ENCODE data around the gene XPR1.

Gene XPR1

DNA sequence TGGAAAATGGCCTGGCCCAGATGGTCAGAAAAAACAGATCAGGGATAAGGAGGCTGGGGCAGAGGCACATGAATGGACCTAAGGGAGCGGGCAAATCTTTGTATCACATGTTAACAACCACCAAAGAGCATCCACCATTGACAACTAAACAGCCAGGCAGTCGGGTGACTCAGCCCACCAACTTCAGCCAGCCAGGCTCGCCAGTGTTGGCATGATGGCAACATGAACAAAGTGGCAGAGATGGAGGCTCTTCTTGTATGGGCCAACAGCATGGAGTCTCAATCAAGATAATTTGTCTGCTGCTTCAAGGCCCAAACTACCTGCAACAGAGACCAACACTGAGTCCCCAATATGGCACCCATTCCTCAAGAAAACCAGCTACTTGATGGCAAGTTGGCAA is 264.3 kb downstream of the XPR1 start:
- DNase-seq: no peak

DNA sequence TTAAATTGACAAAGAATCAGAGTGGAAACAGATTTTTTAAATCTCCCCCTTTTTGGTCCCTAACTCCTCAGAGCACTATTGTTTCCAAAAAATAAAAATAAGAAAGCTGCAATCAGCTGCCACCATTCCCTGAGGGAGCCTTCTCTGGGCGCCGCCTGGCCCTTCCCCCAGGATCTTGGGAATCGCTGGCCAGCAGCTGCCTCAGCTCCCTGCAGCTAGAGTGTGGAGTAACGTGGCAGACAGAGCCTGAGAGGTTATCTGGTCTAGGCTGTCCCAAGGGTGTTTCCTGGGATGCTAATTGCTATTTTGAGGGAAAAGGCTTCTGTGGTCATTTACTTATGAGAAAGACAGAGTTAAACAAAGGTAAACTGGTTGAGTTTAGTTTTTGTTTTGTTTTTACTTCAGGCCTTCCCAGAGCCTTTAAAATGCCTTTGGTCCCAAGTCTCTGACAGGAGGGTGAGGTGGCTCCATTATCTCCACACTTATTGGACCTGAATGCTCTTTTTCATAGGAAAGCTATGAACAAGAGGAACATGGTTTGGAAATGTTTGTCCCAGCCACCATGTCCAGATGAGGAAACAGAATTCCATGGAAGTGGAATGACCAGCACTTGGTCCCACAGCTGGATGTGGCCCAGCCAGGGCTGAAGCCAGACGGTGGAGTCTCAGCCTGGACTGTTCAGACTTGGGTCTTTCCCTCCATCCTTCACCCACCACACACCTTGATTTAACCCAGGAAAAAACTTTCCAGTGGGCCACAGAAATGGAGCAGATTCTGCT is 266.8 kb downstream of the XPR1 start:
- no peak for DNase-seq

DNA sequence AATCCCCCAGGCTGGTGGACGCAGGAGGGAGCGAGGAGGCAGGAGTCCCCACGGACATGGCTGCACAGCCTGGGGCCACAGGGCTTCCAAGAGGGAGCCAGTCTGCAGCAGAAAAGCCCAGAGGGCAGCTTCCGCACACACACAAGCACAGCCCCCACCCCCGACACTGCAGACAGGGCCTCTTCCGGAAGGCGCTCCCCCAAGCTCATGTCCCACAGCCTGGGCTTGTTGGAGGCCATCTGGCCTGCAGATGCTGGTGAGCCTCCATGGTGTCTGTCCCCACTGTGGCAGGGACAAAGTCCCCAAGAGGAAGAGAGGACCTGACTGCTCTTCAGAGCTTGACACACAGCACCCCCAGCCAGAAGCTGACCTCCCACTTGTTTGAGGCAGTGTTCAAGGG is 267.4 kb downstream of the XPR1 start:
- no peak for DNase-seq

DNA sequence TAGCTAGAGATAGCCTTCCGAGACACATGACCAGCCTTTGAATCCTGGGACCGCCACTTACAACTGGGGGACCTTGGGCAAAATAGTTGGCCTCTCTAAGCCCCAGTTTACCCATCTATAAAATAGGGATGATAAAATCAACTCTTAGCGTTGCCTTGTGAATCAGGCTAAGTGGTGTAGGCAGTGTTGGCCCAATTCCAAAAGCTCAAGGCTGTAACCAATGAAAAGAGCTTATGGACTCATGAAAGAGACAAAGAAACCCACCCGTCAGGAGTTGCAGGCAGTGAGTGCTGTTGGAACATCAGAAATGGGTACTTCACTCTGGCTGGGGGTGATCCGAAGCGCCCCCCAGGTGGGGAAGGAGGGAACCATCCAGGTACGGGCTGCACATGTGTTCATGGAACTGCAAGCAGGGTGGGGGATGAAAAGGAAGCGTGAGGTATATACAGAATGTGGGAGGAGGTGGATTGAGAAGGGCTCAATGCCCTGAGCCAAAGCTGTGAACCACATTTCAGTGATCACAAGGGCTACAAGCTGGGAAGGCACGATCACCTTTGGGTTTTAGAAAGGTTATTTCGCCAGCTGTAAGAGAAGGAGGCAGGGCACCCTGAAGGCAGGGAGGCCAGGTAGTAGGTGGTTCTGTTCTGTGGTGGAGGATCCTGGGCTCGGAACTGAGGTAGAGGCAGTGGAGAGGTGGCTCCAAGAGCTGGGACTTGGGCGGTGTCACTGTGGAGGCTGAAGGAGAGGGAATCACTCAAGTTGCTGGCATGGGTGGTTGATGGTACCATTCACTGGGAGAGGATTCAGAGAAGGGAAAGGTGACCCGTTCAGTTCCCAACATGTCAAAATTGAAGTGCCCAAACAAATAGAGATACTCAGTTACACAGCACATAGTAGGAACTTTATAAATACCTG is 269.5 kb downstream of the XPR1 start:
- DNase-seq: no peak

DNA sequence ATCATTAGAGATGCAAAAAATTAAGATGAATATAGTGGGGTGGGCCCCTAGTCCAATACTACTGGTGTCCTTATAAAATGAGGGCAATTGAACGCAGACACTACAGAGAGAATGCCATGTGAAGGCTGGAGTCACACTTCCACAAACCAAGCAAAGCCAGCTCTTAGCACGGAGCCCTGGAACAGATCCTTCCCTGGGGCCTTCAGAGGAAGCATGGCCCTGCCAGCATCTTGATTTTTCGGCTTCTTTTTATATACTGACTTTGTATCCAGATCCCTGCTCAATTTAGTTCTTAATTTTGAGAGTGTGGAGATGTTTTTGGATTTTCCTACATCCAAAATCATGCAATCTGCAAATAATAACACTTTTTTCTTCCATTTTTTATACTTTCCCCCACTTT is 270.7 kb downstream of the XPR1 start:
- DNase-seq: no peak

DNA sequence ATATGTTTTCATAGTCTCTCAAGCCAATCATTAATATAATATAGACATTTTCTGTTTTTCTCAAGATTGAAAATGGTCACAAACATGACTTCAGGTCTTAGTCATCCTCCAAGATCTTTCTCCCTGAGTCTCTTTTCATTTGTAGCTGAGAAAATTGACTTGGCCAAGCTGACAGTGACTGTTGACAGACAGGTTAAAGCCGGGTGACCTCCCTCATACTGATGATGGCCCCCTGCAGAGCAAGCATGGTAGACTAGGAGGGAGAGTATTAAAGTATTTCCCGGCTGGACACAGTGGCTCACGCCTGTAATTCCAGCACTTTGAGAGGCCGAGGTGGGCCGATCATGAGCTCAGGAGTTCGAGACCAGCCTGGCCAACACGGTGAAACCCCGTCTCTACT is 274.1 kb downstream of the XPR1 start:
- no peak for DNase-seq

DNA sequence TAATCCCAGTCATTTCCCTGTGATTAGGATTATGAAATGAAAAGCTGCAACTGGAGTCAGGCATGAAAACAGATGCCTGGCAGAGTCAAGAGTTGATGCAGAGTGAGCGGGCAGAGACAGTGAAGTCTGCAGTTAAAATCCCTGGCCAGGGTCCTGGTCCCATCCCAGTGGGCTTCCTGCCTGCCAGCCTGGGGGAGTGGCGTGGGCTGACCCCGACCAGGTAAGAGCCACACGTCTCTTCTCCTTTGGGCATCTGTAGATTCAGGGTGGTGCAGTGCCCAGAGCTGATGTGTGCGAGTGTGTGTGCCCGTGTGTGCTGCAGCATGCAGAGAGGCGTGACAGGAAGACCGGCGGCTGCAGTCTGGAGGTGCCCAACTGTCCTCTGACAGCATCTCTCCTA is 274.7 kb downstream of the XPR1 start:
- DNase-seq: no peak

DNA sequence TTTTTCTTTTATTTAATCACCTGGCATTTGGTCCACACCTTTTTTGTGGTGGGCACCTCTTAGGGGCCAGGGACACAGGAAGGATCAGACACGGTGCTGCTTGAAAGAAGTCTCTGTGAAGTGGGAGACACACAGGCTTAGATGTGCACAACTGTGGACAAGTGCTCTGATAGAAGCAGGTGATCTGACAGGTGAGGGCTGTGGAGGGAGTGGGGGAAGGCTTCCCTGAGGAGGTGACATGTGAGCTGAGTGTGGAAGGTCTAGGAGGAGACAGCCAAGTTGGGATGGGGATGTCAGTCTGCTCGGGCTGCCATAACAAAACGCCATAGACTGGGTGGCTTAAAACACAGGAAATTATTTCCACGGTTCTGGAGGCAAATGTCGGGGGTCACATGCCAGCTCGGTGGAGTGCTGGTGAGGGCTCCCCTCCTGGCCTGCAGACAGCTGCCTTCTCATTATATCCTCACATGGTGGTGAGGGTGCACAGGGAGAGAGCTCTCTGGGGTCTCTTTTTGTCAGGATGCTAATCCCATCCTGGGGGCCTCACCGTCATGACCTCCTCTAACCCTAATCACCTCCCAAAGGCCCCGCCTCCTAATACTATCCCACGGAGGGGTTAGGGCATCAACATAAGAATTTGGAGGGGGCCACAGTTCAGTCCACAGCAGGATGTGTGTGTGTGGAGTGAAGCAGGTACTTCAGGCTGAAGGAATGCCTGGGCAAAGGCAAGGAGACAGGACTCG is 275.7 kb downstream of the XPR1 start:
- no peak for DNase-seq

DNA sequence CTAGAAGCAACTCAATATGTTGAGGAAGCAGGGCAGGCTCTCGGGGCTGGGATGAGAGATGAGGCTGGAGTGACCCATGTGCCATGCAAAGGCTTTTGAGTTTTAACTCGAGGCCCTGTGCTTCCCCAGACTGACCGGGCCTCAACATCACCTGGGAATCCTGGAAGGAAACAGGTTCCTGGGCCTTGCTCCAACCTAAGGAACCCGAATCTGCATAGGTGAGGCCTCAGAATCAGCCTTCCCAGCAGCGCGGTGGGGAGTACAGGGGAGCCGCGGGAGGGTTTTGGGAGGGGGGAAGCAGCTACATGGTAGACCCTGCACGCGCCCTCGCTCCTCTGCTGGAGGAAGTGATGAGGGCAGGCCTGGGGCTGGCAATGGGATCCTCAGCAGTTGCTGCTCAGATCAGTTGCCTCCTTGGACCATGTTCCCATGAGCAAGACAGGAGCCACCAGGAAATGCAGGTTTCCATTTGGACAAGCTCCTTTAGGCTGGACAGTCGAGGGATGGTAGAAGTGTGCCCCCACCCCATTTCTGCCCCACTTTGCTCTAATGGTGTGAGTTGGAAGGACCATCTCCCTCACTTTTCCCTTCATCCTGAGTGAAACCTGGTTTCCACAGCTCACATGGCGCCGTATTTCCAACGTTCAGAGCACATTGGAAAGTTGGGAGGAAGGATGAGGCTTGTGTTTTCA is 276.4 kb downstream of the XPR1 start:
- DNase-seq: no peak

DNA sequence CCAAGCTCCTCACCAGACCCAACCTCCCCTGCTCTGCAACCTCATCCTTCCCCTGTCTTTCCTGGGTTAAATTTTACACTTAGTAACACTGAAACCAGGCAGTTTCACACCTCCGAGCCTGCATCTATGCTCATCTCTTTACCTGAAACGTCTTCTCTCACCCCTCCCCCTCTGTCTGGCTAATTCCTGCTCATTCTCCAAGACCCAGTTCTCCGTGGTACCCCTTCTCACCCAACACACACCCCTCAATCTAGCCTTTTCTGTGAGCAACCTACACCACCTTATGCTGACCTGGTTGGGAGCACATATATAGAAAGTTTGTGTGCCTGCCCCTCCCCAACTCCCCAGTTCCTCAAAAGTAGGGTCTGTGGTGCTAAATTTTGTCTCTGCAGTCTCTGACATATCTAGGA is 277.2 kb downstream of the XPR1 start:
- no peak for DNase-seq

DNA sequence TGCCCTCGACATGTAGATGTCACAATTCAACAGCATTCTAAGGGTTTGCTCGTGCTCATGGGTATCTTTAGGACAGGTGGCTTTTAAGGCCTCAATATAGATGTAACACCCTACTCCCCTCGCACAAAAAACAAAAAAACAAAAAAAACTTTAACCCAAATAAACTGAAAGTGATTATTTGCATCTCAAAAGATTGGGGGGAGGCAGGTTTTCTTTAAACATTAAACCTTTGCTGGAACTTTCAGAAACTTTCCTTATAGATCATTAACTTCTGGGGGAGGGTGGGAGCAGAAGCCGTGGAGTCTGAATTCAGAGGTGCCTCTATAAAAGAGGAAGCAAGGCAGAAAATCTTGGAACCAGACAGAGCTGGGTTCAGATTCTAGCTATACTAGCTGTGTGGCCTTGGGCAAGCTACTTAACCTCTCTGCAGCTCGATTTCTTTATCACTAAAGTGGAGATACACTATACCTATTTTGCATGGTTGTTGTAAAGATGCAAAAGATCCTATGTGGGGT is 277.7 kb downstream of the XPR1 start:
- no peak for DNase-seq

DNA sequence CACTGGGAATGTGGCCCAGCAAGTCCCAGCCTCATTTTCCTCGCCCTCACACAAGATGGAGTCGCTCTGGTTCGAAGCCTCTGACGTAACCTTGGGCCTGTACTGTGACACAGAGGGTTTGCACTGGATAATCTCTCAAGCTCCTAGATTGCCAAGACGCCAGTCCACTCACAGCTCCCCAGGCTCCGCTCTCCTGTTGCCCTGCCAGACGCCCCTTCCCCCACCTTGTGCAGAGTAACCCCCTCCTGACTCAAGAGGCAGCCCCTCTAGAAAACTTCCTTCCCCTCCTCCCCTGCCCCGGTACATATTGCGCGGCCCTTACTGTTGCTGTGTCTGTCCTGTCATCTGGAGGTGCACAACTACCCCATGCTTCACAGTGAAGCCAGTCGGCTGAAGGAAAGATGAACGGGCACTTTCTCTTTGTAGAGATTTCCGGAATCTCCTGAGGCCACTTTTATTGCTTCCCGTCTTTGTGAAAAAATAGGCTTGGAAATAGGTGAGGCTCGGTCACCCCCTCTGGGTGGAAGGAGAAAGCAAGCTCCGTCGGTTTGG is 279.9 kb downstream of the XPR1 start:
- peak in 1 of 2 experiments; percentile 6 for DNase-seq

DNA sequence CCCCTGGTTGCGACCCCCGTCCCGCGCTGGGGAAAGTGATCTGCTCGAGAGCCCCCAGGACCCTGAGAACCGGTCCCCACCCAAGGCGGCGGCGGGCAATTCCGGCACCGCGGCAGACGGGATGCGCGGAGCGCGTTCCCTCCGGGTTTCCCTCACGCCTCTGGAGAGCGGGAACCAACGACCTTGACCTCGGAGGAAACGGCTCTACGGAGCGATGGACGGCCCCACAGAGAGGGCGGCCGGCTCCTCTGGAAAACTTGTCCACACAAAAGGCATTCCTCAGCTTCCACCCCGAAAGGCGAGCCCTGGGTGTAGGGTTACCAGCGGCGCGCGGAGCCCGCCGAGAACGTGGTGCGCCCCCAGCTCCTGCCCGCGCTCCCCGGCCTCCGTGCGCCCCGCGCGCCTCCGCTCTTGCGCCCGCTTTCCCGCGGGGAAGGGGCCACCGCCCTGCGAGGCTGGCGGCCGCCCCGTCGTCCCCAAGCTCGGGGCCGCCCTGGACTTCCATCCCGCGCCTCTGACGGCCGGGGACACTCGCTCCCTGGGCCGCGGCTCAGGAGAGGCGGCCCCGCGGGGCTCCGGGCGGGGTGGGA is 280.5 kb downstream of the XPR1 start:
- no peak for DNase-seq

DNA sequence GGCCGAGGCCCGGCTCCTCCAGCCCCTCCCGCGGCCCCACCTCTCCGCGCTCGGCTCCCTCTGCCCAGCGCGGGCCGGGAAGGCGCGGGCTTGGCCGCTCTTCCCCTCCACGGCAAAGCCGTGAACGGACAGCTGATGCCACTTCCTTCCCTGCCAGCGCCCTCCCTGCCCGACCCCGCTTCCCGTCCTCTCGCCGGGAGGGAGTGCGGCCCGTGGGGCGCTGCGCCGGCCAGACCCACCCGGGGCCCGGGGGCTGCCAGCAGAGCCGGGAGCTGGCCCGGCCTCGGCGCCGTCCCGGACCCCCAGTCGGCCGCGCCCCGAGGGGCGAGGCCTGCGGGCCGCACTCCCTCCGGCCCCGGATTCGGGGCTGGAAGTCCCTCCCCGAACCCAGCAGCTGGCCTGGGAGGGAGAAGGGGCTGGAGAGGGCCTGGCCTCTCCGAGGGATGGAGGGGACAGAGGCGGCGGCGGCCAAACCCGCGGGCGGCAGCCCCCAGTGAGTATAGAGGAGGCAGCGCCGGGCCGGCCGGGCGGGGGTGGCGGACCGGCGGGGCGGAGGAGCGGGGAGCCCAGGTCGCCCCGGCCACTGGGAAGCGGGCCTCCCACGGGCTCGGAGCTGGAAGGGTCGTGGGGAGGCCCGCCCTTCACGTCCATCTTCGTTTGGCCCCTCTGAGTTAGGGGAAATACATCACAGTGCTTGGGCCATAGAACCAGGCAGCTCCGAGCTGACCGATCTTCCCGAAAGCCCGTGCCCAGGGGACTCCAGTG is 281.2 kb downstream of the XPR1 start, which contains the start of gene KIAA1614:
KIAA1614 (plus strand) TSS at position 97 of the 765 bp plus-strand sequence; CDS start at position 444, 347 bp downstream.
- no peak for DNase-seq

DNA sequence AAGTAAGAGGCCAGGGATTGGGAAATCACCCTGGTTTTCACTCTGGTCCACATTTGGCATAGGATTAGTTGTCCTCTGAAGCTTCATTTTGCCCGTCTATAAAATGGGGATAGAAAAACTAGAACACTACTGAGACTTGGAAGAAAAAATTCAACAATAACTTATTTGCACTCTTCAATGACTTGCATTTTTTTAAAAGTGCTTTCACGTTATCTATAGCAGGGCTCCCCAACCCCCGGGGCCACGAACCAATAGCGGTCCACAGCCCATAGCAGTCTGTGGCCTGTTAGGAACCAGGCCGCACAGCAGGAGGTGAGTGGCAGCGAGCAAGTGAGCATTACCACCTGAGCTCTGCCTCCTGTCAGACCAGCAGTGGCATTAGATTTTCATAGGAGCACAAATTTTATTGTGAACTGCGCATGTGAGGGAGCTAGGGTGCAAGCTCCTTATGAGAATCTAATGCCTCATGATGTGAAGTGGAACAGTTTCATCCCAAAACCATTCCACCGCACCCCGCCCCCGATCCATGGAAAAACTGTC is 283.7 kb downstream of the XPR1 start:
- no peak for DNase-seq

DNA sequence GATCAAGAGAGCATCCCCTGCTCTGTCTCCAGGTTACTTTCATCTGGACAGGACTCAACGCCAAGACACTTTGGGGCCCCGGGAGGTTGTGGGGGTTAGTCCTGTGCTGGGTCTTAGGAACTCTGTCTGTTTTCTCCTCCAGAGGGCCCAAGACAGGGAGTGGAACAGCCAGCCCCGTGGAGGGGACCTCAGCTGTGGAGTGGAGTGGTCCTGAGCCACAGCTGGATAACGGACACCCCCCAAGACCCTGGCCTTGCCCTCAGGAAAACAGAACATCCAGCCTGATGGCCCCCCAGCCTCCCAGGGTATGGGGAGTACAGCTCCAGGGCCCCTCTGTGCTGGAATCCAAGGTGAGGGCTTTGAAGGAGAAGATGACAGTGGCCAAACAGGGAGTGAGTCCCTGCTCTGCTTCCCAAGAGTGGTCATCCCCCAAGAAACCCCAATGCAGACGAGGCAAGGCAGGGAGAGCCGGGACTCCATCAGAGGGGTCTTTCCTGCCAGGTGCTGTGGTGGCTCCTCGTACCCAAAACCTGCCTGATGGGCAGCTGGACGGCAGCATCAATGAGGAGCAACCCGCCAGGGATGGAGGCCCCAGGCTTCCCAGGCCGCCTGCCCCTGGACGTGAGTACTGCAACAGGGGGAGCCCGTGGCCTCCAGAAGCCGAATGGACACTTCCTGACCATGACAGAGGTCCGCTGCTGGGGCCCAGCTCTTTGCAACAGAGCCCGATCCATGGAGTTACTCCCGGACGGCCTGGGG is 284.4 kb downstream of the XPR1 start:
- DNase-seq: no peak

DNA sequence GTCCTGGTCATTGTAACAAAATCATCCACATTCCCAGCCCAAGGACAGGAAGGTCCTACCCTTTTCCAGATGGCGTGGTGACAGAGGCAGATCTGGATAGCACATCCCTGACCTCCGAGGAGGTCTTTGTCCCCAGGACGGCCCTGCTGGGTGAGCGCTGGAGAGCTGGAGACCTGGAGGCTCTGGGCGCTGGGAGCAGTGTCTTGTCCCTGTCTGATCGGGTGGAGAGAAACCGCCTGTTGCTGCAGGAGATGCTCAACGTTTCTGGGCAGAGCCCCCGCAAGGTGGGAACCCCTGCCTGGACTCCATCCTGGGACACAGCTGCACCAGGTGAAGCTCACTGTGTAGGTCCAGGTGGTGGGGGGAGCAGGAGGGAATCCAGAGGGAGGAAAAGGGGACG is 284.9 kb downstream of the XPR1 start:
- DNase-seq: no peak

DNA sequence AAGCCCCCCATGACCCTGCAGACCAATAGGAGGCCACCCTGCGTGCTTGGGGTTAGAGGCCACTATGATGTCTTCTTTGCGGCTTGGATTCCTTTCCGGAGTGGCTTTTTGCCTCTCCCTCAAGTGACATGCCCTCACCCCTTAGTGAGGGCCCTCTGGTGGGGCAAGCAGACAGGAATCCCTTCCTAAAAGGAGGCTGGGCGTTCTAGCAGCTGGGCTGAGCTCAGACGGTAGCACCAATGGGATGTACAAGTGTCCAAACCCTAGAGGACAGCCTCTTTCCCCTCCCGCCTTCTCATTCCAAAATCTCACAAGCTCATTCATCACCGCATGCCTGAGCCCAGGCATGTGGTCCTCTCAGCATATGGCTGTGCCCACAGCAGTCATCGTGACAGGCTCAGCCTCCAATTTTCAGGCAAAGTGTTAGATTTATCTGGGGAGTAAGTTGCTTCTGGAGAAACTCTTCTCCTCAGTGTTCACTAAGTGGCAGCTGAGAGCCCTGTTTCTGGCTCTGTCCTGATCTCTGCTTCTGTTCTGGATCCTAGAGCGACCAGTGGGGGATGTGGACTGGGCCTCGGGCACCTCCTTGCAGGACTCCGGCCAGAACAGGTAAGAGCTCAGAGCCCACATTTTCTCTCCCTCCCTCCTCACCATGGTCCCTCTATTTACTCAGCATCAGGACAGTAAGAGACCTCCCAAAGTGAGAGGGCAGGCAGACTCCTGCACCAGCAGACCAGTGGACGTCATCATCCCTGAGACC is 285.7 kb downstream of the XPR1 start:
- DNase-seq: peak; percentile 20 to 27

DNA sequence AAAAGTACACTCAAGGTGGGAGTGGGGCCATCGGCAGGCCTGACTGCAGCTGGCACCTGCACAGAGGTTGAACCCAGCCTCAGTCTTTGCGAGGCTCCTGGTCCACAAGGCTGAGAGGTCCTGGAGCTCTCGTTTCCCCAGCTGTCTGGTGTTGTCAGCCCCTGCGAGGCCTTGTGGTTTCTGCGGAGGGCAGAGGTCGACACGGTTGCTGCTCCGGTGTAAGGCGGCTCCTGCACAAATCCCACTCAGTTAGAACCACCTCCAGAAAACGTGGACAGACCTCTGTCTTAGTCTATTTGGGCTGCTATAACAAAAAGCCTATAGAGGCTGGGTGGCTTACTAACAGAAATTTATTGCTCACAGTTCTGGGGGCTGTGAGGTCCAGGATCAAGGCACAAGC is 286.7 kb downstream of the XPR1 start:
- DNase-seq: no peak

Measured in AML-193 (cell line).